HS-27A (cell line): ENCODE measurements around the gene ZBTB37.
"Not testable (repeated sequence)": the region's sequence is repeated elsewhere in the genome, so short reads cannot be mapped to it uniquely, and the experiment has no call there.

Source experiments
- DNase-seq: peaks from one replicate; pipeline ENCODE4 v3.0.0-alpha.2; 2012; ENCODE audit warnings: low read depth, missing footprints

The ZBTB37 gene

DNA sequence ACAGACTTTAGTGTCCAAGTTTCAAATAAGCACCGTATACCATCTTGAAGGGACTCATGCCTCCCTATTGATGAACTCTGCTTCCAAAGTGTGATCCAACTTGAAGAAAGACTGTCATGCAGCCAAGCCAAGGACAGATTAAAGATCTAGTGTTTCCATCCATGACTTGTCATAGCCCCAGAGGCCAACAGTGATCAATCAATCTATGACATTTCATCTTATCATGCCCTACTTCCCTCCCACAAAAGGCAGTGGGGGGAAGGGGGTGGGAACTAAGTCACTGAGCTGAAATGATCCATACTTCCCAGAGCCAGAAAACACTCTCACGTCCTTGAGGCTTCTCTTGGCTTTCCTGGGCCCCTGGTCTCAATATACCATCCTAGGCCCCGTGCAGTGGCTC, 44.9 kb downstream of the ZBTB37 start:
- DNase-seq, result no peak

DNA sequence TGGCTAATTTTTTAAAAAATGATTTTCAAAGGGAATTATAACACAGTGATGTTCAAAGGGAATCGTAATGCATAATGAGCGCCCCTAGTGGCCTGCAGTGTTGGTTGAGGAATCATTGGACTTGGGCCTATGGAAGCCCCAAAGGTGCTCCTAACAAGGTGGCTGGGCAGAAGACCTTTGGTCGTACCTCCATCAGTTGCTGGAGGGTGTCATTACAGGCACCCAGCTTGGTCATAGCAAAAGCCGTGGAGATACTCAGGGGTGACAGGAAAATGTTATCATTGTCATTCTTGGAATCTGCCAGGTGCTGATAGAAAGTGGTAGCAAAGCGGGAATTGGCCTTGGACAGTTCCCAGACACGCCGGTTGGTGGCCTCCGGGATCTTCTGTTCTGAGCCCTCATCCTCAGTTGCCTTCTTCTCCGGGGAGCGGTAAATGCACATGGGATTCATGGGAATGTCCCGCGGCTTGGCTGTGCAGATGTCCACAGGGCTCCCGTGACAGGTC, 46.2 kb downstream of the ZBTB37 start:
- no peak for DNase-seq

DNA sequence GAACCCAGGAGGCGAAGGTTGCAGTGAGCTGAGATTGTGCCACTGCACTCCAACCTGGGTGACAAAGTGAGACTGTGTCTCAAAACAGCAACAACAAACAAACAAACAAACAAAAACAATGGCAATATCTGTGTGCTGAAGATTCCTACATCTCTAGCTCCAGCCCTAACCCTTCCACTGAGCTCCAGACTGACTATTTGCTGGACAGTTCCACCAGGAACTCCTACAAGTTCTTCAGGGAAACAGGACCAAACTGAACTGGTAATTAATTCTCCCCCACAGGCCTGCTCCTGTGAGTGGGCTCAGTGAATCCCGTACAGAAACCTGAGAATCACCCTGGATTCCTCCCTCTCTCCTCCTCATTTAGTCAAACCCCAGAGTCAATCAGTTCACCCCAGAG, 47.4 kb downstream of the ZBTB37 start:
- no peak for DNase-seq

- no peak for DNase-seq
These were observed 48.5 kb downstream of the ZBTB37 start for GRCh38 chr1:173916667-173917066.

DNA sequence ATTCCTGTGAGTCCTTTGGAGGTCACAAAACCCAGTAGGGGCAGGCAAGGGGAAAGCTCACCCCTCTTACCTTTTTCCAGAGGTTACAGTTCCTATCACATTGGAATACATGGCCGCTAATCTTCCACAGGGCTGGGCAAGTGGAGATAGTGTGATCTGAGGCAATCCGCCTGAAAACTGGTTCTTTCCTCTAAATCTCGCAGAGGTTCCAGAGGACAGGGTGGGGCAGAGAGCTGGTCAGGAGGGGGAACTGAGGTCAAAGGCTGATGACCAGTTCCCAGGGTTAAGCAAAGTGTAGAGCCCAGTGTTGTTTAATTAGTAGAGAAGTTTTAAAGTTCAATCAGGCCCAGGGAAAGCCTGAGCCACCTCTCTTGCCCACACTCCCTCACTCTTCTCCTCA, 49.0 kb downstream of the ZBTB37 start, which contains the start of gene SERPINC1:
Gene SERPINC1 (minus strand): TSS at position 179 of the 400 bp plus-strand sequence. CDS start 68 bp downstream, at position 111.
- no peak for DNase-seq

GRCh38 chr1:173917635-173918493, 49.7 kb downstream of the ZBTB37 start:
- no peak for DNase-seq

GRCh38 chr1:173920861-173921260, 52.7 kb downstream of the ZBTB37 start:
- no peak for DNase-seq

DNA sequence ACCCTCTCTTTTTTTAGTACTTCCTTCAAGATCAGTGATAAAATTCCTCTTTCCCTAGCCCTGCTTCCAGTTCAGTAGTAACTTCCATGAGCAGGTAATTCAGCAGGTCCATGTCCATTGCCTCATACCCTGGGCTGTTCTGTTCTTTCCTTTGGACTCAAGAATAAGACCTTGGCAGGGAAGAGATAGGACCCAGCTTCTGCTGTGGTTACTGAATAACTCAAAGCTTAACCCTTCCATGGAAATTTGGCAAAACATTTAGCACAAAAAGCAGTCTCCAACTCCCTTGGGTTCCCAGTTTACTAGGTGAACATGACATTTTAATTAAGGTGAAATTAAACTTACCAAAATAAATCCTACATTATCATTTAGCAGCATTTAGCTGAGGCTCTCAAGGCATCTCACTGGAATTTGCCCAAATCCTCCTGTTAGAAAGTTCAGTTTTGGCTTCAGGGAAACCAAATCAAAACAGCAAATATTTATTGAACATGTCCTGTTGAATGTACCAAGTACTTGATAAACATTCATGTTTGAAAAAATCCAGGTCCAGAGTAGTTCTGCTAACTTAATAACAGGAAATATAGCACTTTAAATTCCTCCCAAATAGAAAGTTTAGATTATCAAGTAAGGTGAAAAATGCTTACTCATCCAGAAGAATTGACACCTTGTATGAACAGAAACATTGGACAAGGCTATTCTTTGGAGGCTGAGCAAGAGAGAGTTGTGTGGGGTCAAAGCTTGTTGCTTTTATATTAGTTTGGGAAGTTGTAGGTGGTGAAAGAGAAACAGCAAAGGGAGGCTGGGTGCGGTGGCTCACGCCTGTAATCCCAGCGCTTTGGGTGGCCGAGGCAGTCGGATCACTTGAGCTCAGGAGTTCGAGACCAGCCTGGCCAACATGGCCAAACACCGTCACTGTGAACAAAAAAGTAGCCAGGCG, 57.4 kb downstream of the ZBTB37 start:
- DNase-seq, result no peak

GRCh38 chr1:173930541-173930940, 62.4 kb downstream of the ZBTB37 start:
- DNase-seq, result not testable (repeated sequence)

- DNase-seq, result no peak
These were observed 66.3 kb downstream of the ZBTB37 start for GRCh38 chr1:173934440-173934839.

GRCh38 chr1:173937062-173937461, 68.9 kb downstream of the ZBTB37 start:
- DNase-seq, result no peak

DNA sequence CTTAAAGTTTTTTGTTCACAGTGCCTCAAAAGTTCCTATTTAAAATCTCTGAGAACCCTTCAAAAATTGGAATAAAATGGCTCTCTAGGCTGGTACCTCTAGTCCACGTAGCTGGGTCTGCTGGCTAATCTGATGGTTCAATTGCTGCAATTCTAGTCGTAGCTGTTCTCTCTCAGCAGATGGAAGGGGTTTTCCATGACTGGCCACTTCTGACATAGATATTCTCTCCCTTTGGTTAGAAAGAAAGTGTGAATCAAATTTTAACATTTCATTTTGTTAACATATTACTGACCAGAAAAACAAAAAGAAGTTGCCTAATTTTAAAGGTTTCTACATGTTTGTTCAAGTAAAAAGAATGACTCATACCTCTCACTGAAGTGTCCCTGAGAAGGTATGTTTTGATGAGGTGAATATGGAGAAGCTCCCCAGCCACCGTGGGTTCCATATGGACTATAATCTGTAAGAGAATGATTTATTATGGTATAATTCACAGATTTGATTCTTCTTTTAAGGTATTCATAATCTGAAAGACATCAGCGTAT, 78.3 kb downstream of the ZBTB37 start:
- DNase-seq, result no peak

GRCh38 chr1:173948594-173948993, 80.4 kb downstream of the ZBTB37 start:
- DNase-seq, result no peak
